Fibroblast of skin of abdomen (primary cell): Measurements from ENCODE around the gene AKAP9.
"Not testable (repeated sequence)": the region's sequence is repeated elsewhere in the genome, so short reads cannot be mapped to it uniquely, and the experiment has no call there.

Experiments used
- DNase-seq: peaks from one replicate; pipeline ENCODE4 v3.0.0-alpha.2; 2013

The AKAP9 gene

GRCh38 chr7:92071032-92071431 lies 130.4 kb downstream of the AKAP9 start:
- DNase-seq = no peak

- DNase-seq = no peak
These were observed 131.5 kb downstream of the AKAP9 start for GRCh38 chr7:92072121-92072520.

GRCh38 chr7:92072708-92073107 lies 132.0 kb downstream of the AKAP9 start:
- DNase-seq = no peak

GRCh38 chr7:92075455-92076158 lies 134.9 kb downstream of the AKAP9 start:
- no peak for DNase-seq

- no peak for DNase-seq
These were observed 135.8 kb downstream of the AKAP9 start for GRCh38 chr7:92076509-92076908.

GRCh38 chr7:92083922-92084321 lies 143.3 kb downstream of the AKAP9 start:
- not testable (repeated sequence) for DNase-seq

GRCh38 chr7:92088266-92088665 lies 147.6 kb downstream of the AKAP9 start:
- no peak for DNase-seq

GRCh38 chr7:92092210-92092609 lies 151.5 kb downstream of the AKAP9 start:
- DNase-seq = peak; percentile 24

- no peak for DNase-seq
These were observed 154.7 kb downstream of the AKAP9 start for GRCh38 chr7:92095380-92095779.

- DNase-seq = no peak
These were observed 159.9 kb downstream of the AKAP9 start for GRCh38 chr7:92100534-92100933.

GRCh38 chr7:92102862-92103261 lies 162.2 kb downstream of the AKAP9 start:
- peak; percentile 8 for DNase-seq

GRCh38 chr7:92108821-92109220 lies 168.2 kb downstream of the AKAP9 start:
- DNase-seq = no peak

- no peak for DNase-seq
These were observed 170.2 kb downstream of the AKAP9 start for GRCh38 chr7:92110857-92111256.

- no peak for DNase-seq
These were observed 175.2 kb downstream of the AKAP9 start for GRCh38 chr7:92115821-92116220.

- DNase-seq = no peak
These were observed 176.3 kb downstream of the AKAP9 start for GRCh38 chr7:92116949-92117348.

- no peak for DNase-seq
These were observed 178.6 kb downstream of the AKAP9 start for GRCh38 chr7:92119213-92119759.

- no peak for DNase-seq
These were observed 181.0 kb downstream of the AKAP9 start for GRCh38 chr7:92121681-92122080.

GRCh38 chr7:92131093-92131492 lies 190.4 kb downstream of the AKAP9 start:
- no peak for DNase-seq

- no peak for DNase-seq
These were observed 191.2 kb downstream of the AKAP9 start for GRCh38 chr7:92131764-92132330.

GRCh38 chr7:92133133-92133736 lies 192.6 kb downstream of the AKAP9 start:
- DNase-seq = no peak

- DNase-seq = peak; percentile 62
These were observed 193.1 kb downstream of the AKAP9 start for GRCh38 chr7:92133737-92134270.

GRCh38 chr7:92134271-92135051 lies 193.8 kb downstream of the AKAP9 start, which contains the start of gene CYP51A1:
TSS of gene CYP51A1 (minus strand) at chr7:92134477. CDS start at chr7:92134364, 113 bp downstream.
- peak; percentile 93 for DNase-seq
